Activated T-helper 1 cell treated with anti-CD3 and anti-CD28 coated beads, Interleukin-12 subunit alpha, Interleukin-12 subunit beta, Interleukin-2, Interleukin-4 antibody, amounts not matched to agents 30 ng/mL and 10 ng/mL and 1 ng/mL, durations not matched to agents 14 hours and 24 hours and 36 hours (primary cell): Measurements from ENCODE around the gene GRAMD1A. TPM values are rescaled to one million over a fixed set of nuclear protein-coding genes. Genes with fewer than 3 reads are reported as not detected.
A peak's percentile ranks its signal among the peaks of the same experiment; 100 is the strongest.
"Not testable (repeated sequence)": the region's sequence is repeated elsewhere in the genome, so short reads cannot be mapped to it uniquely, and the experiment has no call there.

ENCODE experiments used
- DNase-seq: peaks from one replicate; pipeline ENCODE4 v3.0.0; 2021; ENCODE audit warnings: low spot score
- H3K27ac Mint-ChIP-seq: one replicate; pipeline ENCODE4 v1.8.0; 2021; ENCODE audit warnings: mild to moderate bottlenecking, mixed read lengths
- H3K27me3 Mint-ChIP-seq: one replicate; pipeline ENCODE4 v1.8.0; 2022; ENCODE audit warnings: mild to moderate bottlenecking, moderate library complexity, mixed read lengths; ENCODE audit not compliant: insufficient read depth
- H3K36me3 Mint-ChIP-seq: one replicate; pipeline ENCODE4 v1.8.0; 2021; ENCODE audit warnings: low read depth, mixed read lengths
- H3K4me1 Mint-ChIP-seq: one replicate; pipeline ENCODE4 v1.8.0; 2021; ENCODE audit warnings: low read depth, mixed read lengths
- H3K4me3 Mint-ChIP-seq: one replicate; pipeline ENCODE4 v1.8.0; 2021; ENCODE audit warnings: mild to moderate bottlenecking, moderate library complexity, mixed read lengths
- H3K9me3 Mint-ChIP-seq: one replicate; pipeline ENCODE4 v1.8.0; 2021; ENCODE audit warnings: mixed read lengths
- intact Hi-C: fragments of 100-400 bp; cut with micrococcal nuclease; formaldehyde crosslinking; loops from one replicate; pipeline ENCODE4 v1.15.1; 2024
- total RNA-seq: library from RNA; stranded (reverse); gene quantifications from 2 replicates; pipeline ENCODE4 v1.2.3, GENCODE V29; 2022

The GRAMD1A gene
- total RNA-seq, 1 donor from 2014 or later, result 176 TPM

DNA sequence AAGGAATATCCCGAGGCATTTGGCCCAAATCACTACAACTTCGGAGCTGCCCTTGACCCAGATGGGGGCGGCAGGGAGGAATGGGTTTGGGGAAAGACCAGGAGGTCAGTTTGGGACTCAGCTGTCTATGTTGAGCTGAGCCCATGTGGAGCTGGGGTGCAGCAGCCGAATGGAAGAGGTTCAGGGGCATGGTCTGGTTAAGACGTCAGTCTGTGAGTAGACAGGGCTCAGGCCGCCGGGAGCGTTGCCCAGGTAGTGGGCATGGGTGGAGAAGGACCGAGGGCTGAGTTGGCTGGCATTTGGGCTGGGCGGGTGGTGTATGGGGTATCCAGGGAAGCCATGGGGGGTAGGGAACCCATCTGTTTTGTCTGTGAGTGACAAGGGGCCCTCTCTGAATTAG lies 20.9 kb downstream of the GRAMD1A start:
- no peaks in the 10 kb centered on the region for H3K27me3 Mint-ChIP-seq
- H3K27ac Mint-ChIP-seq, result peak overlapping the region; percentile 2
- no peak for DNase-seq
- intact Hi-C loops, result no loop called here
- H3K4me3 Mint-ChIP-seq, result no peak overlapping the region
- no peaks in the 10 kb centered on the region for H3K9me3 Mint-ChIP-seq
- H3K36me3 Mint-ChIP-seq, result peaks cover 45% of the 10 kb centered on the region
- no peaks in the 10 kb centered on the region for H3K4me1 Mint-ChIP-seq

DNA sequence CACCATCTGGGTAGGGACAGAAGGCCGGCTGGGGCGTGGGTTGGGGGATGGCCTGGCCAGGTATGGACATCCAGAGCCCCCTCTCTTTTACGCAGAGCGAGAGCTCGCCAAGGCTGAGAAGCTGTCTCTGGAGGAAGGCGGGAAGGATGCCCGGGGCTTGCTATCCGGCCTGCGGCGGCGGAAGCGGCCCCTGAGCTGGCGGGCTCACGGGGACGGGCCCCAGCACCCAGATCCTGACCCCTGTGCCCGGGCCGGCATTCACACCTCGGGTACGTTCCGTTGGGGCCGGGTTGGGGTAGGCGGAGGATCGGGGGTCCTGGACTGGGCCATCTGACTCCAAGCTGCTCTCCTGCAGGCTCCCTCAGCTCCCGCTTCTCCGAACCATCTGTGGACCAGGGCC lies 21.5 kb downstream of the GRAMD1A start:
- H3K4me3 Mint-ChIP-seq, result no peak overlapping the region
- peaks cover 45% of the 10 kb centered on the region for H3K36me3 Mint-ChIP-seq
- DNase-seq, result no peak
- intact Hi-C loops, result no loop called here
- no peaks in the 10 kb centered on the region for H3K9me3 Mint-ChIP-seq
- no peaks in the 10 kb centered on the region for H3K27me3 Mint-ChIP-seq
- no peaks in the 10 kb centered on the region for H3K4me1 Mint-ChIP-seq
- H3K27ac Mint-ChIP-seq, result no peak overlapping the region

DNA sequence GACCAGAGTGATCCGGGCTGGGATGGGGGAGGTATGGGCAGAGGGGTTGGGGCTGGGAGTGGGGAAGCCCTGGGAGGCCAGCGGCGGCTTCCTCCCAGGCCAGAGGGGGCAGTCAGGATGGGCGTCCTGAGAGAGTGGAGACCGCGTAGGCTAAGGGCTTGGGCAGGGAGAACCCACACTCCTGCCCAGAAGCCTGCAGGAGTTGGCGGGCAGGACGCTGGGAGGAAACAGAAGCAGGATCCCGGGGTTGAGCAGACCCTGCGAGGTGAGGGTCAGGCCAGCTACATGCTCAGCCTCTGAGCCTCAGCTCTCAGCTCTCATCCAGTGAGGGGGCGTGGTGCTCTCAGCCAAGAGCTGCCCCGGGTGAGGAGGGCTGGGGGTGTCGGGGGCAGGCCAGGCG lies 22.3 kb downstream of the GRAMD1A start:
- no peaks in the 10 kb centered on the region for H3K27me3 Mint-ChIP-seq
- DNase-seq, result no peak
- H3K27ac Mint-ChIP-seq, result no peak overlapping the region
- H3K4me1 Mint-ChIP-seq, result no peaks in the 10 kb centered on the region
- H3K9me3 Mint-ChIP-seq, result no peaks in the 10 kb centered on the region
- H3K4me3 Mint-ChIP-seq, result no peak overlapping the region
- peaks cover 45% of the 10 kb centered on the region for H3K36me3 Mint-ChIP-seq
- intact Hi-C loops, result no loop called here

DNA sequence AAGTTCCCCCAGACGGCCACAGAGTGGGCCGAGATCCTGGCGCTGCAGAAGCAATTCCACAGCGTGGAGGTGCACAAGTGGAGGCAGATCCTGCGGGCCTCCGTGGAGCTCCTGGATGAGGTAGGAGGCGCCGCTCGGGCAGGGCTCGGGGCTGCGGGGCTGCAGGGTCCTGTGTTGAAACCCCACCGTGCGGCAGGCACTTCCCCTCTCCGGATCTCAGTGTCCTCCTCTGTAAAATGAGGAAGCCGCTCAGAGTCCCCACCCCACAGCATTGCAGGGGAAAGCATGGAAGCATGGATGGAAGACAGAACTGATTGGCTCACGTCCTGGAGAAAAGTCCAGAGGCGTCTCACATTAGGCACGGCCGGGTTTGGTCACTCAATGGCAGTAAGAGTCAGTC lies 23.3 kb downstream of the GRAMD1A start:
- Mint-ChIP-seq H3K36me3 (peaks cover 43% of the 10 kb centered on the region), H3K4me1 (no peaks in the 10 kb centered on the region), H3K27me3 (no peaks in the 10 kb centered on the region), H3K4me3 (no peak overlapping the region), H3K27ac (no peak overlapping the region), H3K9me3 (no peaks in the 10 kb centered on the region)
- no peak for DNase-seq
- intact Hi-C loops, result no loop called here

DNA sequence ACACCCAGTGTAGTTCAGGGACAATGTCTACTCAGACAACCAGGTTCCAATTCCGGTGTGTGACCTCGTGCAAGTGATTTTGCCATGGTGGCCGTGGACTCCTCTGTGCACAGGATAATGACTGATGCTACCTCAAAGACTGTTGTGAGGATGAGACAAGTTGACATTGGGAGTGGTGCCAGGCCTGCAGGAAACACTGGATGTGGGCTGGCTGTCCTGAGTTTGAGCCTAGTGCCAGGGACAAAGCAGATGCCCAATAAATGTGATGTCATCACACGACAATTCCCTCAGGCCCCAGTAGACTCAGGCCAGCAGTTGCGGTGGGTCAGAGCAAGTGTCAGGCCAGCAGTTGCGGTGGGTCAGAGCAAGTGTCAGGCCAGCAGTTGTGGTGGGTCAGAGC lies 24.0 kb downstream of the GRAMD1A start:
- H3K27ac Mint-ChIP-seq, result no peak overlapping the region

DNA sequence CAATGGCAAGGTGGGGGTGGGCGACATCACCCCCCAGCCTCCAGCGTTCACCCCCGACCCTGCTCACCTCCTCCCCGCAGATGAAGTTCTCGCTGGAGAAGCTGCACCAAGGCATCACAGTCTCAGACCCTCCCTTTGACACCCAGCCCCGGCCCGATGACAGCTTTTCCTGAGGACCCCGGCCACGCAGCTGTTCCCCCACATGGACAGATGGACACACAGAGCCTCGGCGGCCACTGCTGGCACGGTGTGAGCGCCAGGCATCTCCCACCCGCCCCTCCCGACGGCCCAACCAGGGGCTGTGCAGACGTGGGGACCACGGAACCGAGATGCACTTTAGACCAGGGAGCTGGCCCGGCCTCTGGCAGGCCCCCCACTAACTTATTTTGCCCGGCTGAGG lies 25.8 kb downstream of the GRAMD1A start:
- H3K4me3 Mint-ChIP-seq, result no peak overlapping the region
- H3K36me3 Mint-ChIP-seq, result peaks cover 32% of the 10 kb centered on the region
- no peaks in the 10 kb centered on the region for H3K4me1 Mint-ChIP-seq
- intact Hi-C loops, result no loop called here
- no peak for DNase-seq
- no peaks in the 10 kb centered on the region for H3K9me3 Mint-ChIP-seq
- H3K27me3 Mint-ChIP-seq, result no peaks in the 10 kb centered on the region
- no peak overlapping the region for H3K27ac Mint-ChIP-seq

More for the DNA sequence above, 24.0 kb downstream of the GRAMD1A start:
- Mint-ChIP-seq H3K36me3 (peaks cover 42% of the 10 kb centered on the region), H3K9me3 (no peaks in the 10 kb centered on the region), H3K4me3 (no peak overlapping the region), H3K4me1 (no peaks in the 10 kb centered on the region), H3K27me3 (no peaks in the 10 kb centered on the region)
- intact Hi-C loops, result no loop called here
- no peak for DNase-seq

DNA sequence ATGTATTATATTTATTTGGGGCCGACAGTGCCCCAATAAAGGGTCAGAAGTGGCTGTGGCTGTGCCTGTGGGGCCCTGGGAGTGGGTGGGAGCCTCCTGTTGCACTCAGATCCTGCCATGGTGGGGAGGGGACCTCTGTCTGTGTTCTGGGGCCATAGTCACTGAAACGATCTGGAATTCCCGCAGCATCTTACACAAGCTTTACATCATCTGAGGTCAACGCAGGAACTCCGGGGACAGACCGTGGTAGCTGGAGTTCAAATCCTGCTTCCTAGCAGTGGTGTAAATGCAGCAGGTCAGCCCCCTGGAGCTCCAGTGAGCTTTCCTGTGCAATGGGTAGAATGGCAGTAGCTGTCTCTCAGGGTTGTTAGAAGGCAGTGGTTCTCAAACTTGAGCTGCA lies 26.3 kb downstream of the GRAMD1A start:
- Mint-ChIP-seq H3K36me3 (peaks cover 29% of the 10 kb centered on the region), H3K9me3 (no peaks in the 10 kb centered on the region), H3K27ac (no peak overlapping the region), H3K4me3 (no peak overlapping the region), H3K4me1 (peaks cover 4% of the 10 kb centered on the region), H3K27me3 (peaks cover 4% of the 10 kb centered on the region)
- intact Hi-C loops, result no loop called here
- no peak for DNase-seq

DNA sequence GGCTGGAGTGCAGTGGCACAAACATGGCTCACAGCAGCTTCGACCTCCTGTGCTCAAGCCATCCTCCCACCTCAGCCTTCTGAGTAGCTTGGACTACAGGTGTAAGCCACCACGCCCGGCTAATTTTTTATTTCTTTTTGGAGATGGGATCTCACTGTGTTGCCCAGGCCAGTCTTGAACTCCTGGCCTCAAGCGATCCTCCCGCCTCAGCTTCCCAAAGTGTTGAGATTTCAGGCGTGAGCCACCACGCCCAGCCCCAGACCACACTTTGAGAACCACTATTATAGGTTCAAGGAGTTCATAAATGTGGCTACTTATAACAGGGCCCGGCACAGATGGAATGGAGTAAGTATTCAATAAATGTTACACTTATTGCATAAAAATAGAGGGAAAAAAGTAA lies 26.9 kb downstream of the GRAMD1A start:
- H3K27me3 Mint-ChIP-seq, result peaks cover 9% of the 10 kb centered on the region
- H3K27ac Mint-ChIP-seq, result no peak overlapping the region
- H3K4me1 Mint-ChIP-seq, result peaks cover 7% of the 10 kb centered on the region
- H3K36me3 Mint-ChIP-seq, result peaks cover 28% of the 10 kb centered on the region
- H3K4me3 Mint-ChIP-seq, result no peak overlapping the region
- no peak for DNase-seq
- intact Hi-C loops, result no loop called here
- no peaks in the 10 kb centered on the region for H3K9me3 Mint-ChIP-seq

DNA sequence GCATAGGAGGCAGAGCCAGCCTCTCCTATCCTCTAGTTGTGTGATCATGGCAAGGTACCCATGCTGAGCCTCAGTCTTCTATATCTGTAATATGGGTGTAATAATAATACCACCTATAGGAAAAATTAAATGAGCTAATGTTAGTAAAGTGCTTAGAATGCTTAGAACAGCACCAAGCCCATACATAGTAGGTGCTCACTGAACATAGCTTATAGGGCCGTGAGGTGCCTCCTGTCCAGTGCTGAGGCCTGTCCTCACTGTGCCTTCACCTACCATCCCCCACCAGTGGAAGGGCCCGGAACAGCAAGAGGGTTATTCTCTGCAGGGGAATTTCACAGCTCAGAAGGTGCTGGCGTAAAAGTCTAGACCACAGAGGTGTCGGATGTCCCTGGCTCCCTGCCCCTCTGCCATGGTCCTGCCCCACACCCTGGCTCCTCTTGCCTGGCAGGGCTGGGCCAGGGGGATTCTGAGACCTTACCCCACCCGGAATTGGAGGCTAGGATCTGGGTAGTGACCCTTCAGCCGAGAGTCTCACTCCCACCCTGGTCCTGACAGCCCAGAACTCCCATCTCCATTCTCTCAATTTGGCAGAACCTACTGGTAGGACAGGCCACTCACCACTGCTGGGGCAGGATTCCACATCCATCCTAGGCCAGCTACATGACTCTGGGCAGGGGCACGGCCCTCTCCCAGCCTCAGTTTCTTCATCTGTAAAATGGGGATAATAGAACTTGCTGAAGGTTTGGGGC lies 27.9 kb downstream of the GRAMD1A start:
- no peak for DNase-seq
- no peaks in the 10 kb centered on the region for H3K9me3 Mint-ChIP-seq
- intact Hi-C loops, result no loop called here
- peaks cover 24% of the 10 kb centered on the region for H3K36me3 Mint-ChIP-seq
- H3K4me1 Mint-ChIP-seq, result peaks cover 7% of the 10 kb centered on the region
- H3K27ac Mint-ChIP-seq, result no peak overlapping the region
- H3K4me3 Mint-ChIP-seq, result no peak overlapping the region
- H3K27me3 Mint-ChIP-seq, result peaks cover 19% of the 10 kb centered on the region

DNA sequence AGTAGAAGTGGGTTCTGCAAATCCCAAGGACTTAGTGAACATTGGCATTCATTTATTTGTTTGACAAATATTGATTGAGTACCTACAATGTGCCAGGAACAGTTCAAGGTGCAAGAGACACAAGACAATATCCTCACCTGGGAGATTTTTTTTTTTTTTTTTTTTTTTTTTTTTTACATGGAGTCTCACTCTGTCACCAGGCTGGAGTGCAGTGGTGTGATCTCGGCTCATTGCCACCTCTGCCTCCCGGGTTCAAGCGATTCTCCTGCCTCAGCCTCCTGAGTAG lies 28.4 kb downstream of the GRAMD1A start:
- not testable (repeated sequence) for H3K27ac Mint-ChIP-seq

DNA sequence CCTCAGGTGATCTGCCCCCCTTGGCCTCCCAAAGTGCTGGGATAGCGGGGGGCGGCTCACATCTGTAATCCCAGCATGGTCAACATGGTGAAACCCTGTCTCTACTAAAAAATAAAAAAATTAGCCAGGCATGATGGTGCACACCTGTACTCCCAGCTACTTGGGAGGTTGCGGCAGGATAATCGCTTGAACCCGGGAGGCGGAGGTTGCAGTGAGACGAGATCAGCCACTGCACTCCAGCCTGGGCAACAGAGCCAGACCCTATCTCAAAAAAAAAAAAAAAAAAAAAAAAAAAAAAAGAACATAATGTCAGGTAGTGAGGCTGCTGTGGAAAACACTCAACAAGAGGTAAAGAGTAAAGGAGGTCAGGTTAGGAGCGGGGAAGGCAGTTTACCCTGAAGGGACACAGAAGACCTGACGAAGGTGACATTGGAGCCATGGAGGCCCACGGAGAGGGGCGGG lies 29.2 kb downstream of the GRAMD1A start:
- H3K4me3 Mint-ChIP-seq, result peak overlapping the region; percentile 33
- H3K27me3 Mint-ChIP-seq, result peaks cover 19% of the 10 kb centered on the region
- DNase-seq, intact Hi-C loops, H3K27ac Mint-ChIP-seq, H3K9me3 Mint-ChIP-seq, H3K4me1 Mint-ChIP-seq: not testable (repeated sequence)
- H3K36me3 Mint-ChIP-seq, result peaks cover 19% of the 10 kb centered on the region

More for the DNA sequence above, 28.4 kb downstream of the GRAMD1A start:
- H3K4me1 Mint-ChIP-seq, intact Hi-C loops, DNase-seq, H3K9me3 Mint-ChIP-seq, H3K4me3 Mint-ChIP-seq: not testable (repeated sequence)
- Mint-ChIP-seq H3K36me3 (peaks cover 22% of the 10 kb centered on the region), H3K27me3 (peaks cover 19% of the 10 kb centered on the region)

DNA sequence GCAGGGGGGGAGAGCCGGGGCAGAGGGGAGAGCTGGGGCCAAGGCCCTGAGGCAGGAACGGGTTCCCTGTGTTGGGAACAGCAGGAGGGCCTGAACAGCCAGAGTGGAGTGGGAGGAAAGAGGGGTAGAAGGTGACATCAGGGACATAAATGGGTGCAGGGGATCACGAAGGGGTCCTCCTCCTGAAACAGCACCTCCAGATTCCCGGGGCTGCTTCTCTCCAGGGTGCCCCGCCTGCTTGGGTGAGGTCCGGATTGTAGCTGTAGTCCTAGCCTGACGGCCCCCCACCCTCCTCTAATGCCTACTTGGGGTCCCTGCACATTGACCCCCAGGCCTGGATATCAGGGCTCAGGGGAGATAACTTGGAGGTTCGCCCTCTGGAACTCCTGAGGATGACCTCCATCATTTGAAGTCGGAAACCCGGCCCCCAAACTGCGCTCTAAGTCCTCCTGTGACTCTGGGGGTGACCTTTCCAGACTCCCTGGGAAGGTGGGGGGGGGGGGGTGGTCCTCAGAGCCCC lies 29.7 kb downstream of the GRAMD1A start:
- DNase-seq, result no peak
- peaks cover 7% of the 10 kb centered on the region for H3K4me1 Mint-ChIP-seq
- H3K27me3 Mint-ChIP-seq, result peaks cover 21% of the 10 kb centered on the region
- H3K9me3 Mint-ChIP-seq, result no peaks in the 10 kb centered on the region
- intact Hi-C loops, result loop anchor here (1.0 kb wide), 1 partner anchor 56 kb away; no protein-coding TSS in a partner anchor
- H3K4me3 Mint-ChIP-seq, result peak overlapping the region; percentile 33
- H3K27ac Mint-ChIP-seq, result no peak overlapping the region
- peaks cover 16% of the 10 kb centered on the region for H3K36me3 Mint-ChIP-seq

DNA sequence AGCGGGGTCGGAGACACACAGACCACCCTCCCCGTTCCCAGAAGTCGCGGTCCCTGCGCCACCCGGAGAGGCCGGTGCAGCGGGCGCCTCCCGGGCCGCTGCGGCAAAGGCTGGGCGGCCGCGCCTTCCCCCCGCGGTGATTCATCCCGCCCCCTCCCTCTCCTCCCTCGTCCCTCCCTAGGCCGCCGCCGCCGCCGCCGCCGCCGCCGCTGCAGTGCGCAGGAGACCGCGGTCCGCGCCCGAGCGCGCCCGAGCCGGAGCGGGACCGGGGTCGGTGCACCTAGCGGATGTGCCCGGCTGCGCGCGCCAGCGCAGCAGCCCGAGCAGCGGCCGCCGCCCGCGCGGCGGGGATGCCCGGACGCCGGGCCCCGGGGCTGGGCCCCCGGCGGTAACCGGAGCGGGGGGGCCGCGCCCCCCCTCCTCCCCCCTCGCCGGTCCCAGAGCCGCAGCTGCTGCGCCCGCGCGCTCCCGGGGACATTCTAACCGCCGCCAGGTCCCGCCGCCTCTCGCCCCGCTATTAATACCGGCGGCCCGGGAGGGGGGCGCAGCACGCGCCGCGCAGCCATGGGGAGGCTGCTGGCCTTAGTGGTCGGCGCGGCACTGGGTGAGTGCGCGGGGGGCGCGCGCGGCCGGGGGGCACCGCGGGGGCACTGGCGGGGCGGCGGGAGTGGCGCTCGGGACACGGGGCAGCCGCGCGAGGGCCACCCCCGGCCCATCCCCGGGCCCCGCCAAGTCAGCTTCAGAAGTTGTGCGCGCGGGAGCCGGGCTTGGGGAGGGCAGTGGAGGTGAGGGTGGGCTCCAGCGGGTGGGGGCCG lies 30.3 kb downstream of the GRAMD1A start, which contains the start of gene SCN1B:
Gene SCN1B (plus strand): TSS at position 214 of the 815 bp plus-strand sequence. CDS start 351 bp downstream, at position 565.
- H3K27ac Mint-ChIP-seq, result peak within 1 kb of the TSS; percentile 37
- H3K9me3 Mint-ChIP-seq, result no peaks in the 10 kb centered on the region

More for the DNA sequence above, 30.3 kb downstream of the GRAMD1A start, which contains the start of gene SCN1B:
- H3K36me3 Mint-ChIP-seq, result peaks cover 12% of the 10 kb centered on the region
- DNase-seq, result peak; percentile 39
- intact Hi-C loops, result loop anchor here (1.0 kb wide), 1 partner anchor 57 kb away; no protein-coding TSS in a partner anchor
- H3K4me1 Mint-ChIP-seq, result peaks cover 7% of the 10 kb centered on the region
- peaks cover 23% of the 10 kb centered on the region for H3K27me3 Mint-ChIP-seq
- H3K4me3 Mint-ChIP-seq, result peak within 1 kb of the TSS; percentile 79
